MM.1S (cell line): ENCODE data around the gene TEX10.

ENCODE experiments used
- DNase-seq: peaks from one replicate; pipeline ENCODE4 v3.0.0-alpha.2; 2015
- H2AFZ ChIP-seq: fragments of 300-600 bp; sonication (generic); 2 replicates; pipeline ENCODE4 v1.6.0; 2016; ENCODE audit warnings: antibody characterized with exemption, low read length
- H3F3A ChIP-seq: fragments of 300-600 bp; sonication (generic); 2 replicates; pipeline ENCODE4 v1.6.1; 2016; ENCODE audit warnings: mild to moderate bottlenecking, antibody characterized with exemption, low read length, moderate library complexity, mixed read lengths; ENCODE audit not compliant: insufficient read depth
- H3K27ac ChIP-seq: fragments of 300-600 bp; sonication (generic); 2 replicates; pipeline ENCODE4 v1.5.1; 2016; ENCODE audit warnings: mild to moderate bottlenecking, low read length
- H3K27me3 ChIP-seq: fragments of 300-600 bp; sonication (generic); replicated peaks from 2 replicates; pipeline ENCODE4 v1.6.0; 2016; ENCODE audit warnings: low read length; ENCODE audit not compliant: insufficient read depth
- H3K36me3 ChIP-seq: fragments of 300-600 bp; sonication (generic); replicated peaks from 2 replicates; pipeline ENCODE4 v1.6.1; 2016; ENCODE audit warnings: mild to moderate bottlenecking, low read length, mixed read lengths; ENCODE audit not compliant: insufficient read depth
- H3K4me1 ChIP-seq: fragments of 300-600 bp; sonication (generic); 2 replicates; pipeline ENCODE4 v1.6.1; 2016; ENCODE audit warnings: low read length, mixed read lengths
- H3K4me2 ChIP-seq: fragments of 300-600 bp; sonication (generic); 2 replicates; pipeline ENCODE4 v1.6.0; 2016; ENCODE audit warnings: low read depth, low read length
- H3K4me3 ChIP-seq: fragments of 300-600 bp; sonication (generic); 2 replicates; pipeline ENCODE4 v1.5.1; 2016; ENCODE audit warnings: low read length, mixed read lengths
- H3K79me2 ChIP-seq: fragments of 300-600 bp; sonication (generic); 2 replicates; pipeline ENCODE4 v1.6.1; 2016; ENCODE audit warnings: mixed run types, low read length, mixed read lengths
- H3K9ac ChIP-seq: fragments of 300-600 bp; sonication (generic); 2 replicates; pipeline ENCODE4 v1.6.1; 2016; ENCODE audit warnings: low read length, mixed read lengths
- H3K9me2 ChIP-seq: fragments of 300-600 bp; sonication (generic); replicated peaks from 2 replicates; pipeline ENCODE4 v1.6.1; 2016; ENCODE audit warnings: mild to moderate bottlenecking, low read length, mixed read lengths; ENCODE audit not compliant: insufficient read depth
- H3K9me3 ChIP-seq: fragments of 300-600 bp; sonication (generic); replicated peaks from 2 replicates; pipeline ENCODE4 v1.6.1; 2016; ENCODE audit warnings: mild to moderate bottlenecking, low read length, mixed read lengths; ENCODE audit not compliant: insufficient read depth
- H4K20me1 ChIP-seq: fragments of 300-600 bp; sonication (generic); 2 replicates; pipeline ENCODE4 v1.6.1; 2016; ENCODE audit warnings: mild to moderate bottlenecking, low read length, moderate library complexity, mixed read lengths; ENCODE audit not compliant: insufficient read depth
- EZH2 ChIP-seq: fragments of 300-600 bp; sonication (generic); optimal IDR thresholded peaks from 2 replicates; pipeline ENCODE3; 2017; ENCODE audit warnings: low read depth, mild to moderate bottlenecking, antibody characterized with exemption, low read length, mixed read lengths
- EZH2phosphoT487 ChIP-seq: fragments of 300-600 bp; sonication (generic); IDR thresholded peaks from 2 replicates; pipeline ENCODE4 v1.6.1; 2018; ENCODE audit warnings: antibody characterized with exemption, low read length
- TF ChIP-seq, protein P1 (sequence below): fragments of 300-600 bp; sonication (generic); IDR thresholded peaks from 2 replicates; pipeline ENCODE4 v1.5.1; 2016; ENCODE audit warnings: antibody characterized with exemption, low read length, mixed read lengths

Gene TEX10

DNA sequence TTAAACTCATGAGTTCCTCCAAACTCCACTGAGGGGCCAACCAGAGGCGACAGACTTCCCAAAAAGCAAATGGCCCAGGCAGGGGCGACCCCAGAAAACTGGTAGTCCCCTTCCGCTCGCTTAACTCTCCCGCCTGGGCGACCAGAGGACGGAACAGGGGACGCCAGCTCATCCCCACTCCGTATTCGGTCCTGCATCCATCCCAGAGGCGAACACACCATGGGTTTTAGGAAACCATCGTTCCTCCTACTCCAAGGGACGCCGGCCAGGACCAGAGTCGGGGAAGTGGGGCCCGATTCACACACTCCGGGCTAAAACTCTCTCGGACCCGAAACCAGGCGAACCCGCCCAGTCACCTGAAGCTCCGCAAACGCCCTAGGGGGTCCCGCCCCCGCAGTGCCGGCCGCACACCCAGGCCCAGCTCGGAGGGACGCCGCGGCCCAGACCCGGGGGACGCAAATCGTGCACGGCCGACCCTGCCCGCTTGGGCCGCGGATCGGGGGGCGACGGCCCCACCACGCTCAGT is 478 bp downstream of the TEX10 start:
- peak overlapping the region; percentile 96 for H3K4me2 ChIP-seq
- H3K27me3 ChIP-seq, result no peaks in the 10 kb centered on the region
- peak; percentile 34 for DNase-seq
- peaks cover 54% of the 10 kb centered on the region for H3K79me2 ChIP-seq
- no peaks in the 10 kb centered on the region for H3K9me2 ChIP-seq
- peaks cover 17% of the 10 kb centered on the region; the same call in 1 of the 2 replicates for H3K4me1 ChIP-seq
- peak overlapping the region; percentile 74 for H2AFZ ChIP-seq
- no peaks in the 10 kb centered on the region for H3K9me3 ChIP-seq
- H3K9ac ChIP-seq, result peak overlapping the region; percentile 82
- H4K20me1 ChIP-seq, result peaks cover 11% of the 10 kb centered on the region; the same call in 1 of the 2 replicates
- peak overlapping the region; percentile 86 for H3K4me3 ChIP-seq
- no peaks in the 10 kb centered on the region for H3F3A ChIP-seq
- peaks cover 3% of the 10 kb centered on the region; the same call in 1 of the 2 replicates for H3K36me3 ChIP-seq
- TF ChIP-seq, protein P1, sequence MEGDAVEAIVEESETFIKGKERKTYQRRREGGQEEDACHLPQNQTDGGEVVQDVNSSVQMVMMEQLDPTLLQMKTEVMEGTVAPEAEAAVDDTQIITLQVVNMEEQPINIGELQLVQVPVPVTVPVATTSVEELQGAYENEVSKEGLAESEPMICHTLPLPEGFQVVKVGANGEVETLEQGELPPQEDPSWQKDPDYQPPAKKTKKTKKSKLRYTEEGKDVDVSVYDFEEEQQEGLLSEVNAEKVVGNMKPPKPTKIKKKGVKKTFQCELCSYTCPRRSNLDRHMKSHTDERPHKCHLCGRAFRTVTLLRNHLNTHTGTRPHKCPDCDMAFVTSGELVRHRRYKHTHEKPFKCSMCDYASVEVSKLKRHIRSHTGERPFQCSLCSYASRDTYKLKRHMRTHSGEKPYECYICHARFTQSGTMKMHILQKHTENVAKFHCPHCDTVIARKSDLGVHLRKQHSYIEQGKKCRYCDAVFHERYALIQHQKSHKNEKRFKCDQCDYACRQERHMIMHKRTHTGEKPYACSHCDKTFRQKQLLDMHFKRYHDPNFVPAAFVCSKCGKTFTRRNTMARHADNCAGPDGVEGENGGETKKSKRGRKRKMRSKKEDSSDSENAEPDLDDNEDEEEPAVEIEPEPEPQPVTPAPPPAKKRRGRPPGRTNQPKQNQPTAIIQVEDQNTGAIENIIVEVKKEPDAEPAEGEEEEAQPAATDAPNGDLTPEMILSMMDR, result no peak
- no peak for TF ChIP-seq EZH2phosphoT487
- TF ChIP-seq EZH2, result no peak
- H3K27ac ChIP-seq, result peak overlapping the region; percentile 39; the same call in 1 of the 2 replicates

- peaks cover 17% of the 10 kb centered on the region; the same call in 1 of the 2 replicates for H3K4me1 ChIP-seq
- no peaks in the 10 kb centered on the region for H3K9me3 ChIP-seq
- H3K4me3 ChIP-seq, result peak overlapping the region; percentile 86
- TF ChIP-seq, protein P1, result no peak
- TF ChIP-seq EZH2 (no peak), EZH2phosphoT487 (no peak)
- H2AFZ ChIP-seq, result 0 out of 2 replicates have a peak overlapping the region, but pooled peaks have one; percentile 74
- peak overlapping the region; percentile 96 for H3K4me2 ChIP-seq
- peak overlapping the region; percentile 82; the same call in 1 of the 2 replicates for H3K9ac ChIP-seq
- DNase-seq, result no peak
- H3K27me3 ChIP-seq, result no peaks in the 10 kb centered on the region
- H3K27ac ChIP-seq, result no peak overlapping the region
- H3F3A ChIP-seq, result no peaks in the 10 kb centered on the region
- peaks cover 62% of the 10 kb centered on the region for H3K79me2 ChIP-seq
- peaks cover 3% of the 10 kb centered on the region; the same call in 1 of the 2 replicates for H3K36me3 ChIP-seq
- H3K9me2 ChIP-seq, result no peaks in the 10 kb centered on the region
- peaks cover 11% of the 10 kb centered on the region; the same call in 1 of the 2 replicates for H4K20me1 ChIP-seq
Observed at GRCh38 chr9:100351508-100351907, 1.2 kb downstream of the TEX10 start.

- H2AFZ ChIP-seq, result no peak overlapping the region
- H3K9ac ChIP-seq, result no peak overlapping the region
- no peaks in the 10 kb centered on the region for H3K9me3 ChIP-seq
- no peaks in the 10 kb centered on the region for H3K27me3 ChIP-seq
- peaks cover 15% of the 10 kb centered on the region; the same call in 1 of the 2 replicates for H3K4me1 ChIP-seq
- H3K36me3 ChIP-seq, result peaks cover 7% of the 10 kb centered on the region
- no peak overlapping the region for H3K27ac ChIP-seq
- no peak overlapping the region for H3K4me3 ChIP-seq
- no peak overlapping the region for H3K4me2 ChIP-seq
- H3K9me2 ChIP-seq, result no peaks in the 10 kb centered on the region
- TF ChIP-seq EZH2, result no peak
- TF ChIP-seq, protein P1, result no peak
- TF ChIP-seq EZH2phosphoT487, result no peak
- H4K20me1 ChIP-seq, result peaks cover 11% of the 10 kb centered on the region; the same call in 1 of the 2 replicates
- no peak for DNase-seq
- H3K79me2 ChIP-seq, result peaks cover 73% of the 10 kb centered on the region
- no peaks in the 10 kb centered on the region for H3F3A ChIP-seq
Observed at GRCh38 chr9:100350188-100350587, 2.6 kb downstream of the TEX10 start.
